GM12878 (cell line): Measurements from ENCODE around the gene ADAMTS3. TPM values are rescaled to one million over a fixed set of nuclear protein-coding genes. Genes with fewer than 3 reads are reported as not detected.

Source experiments
- ATAC-seq: fragments of 200-7000 bp; cut with Tn5 transposase; 3 replicates; pipeline ENCODE4 v1.9.1; 2020; ENCODE audit warnings: mild to moderate bottlenecking, moderate library complexity
- BruUV-seq: library from RNA; stranded (reverse); fragments of 400-500 nt; replicated peaks from 2 replicates; lab custom pipeline; 2021; lab: Mats Ljungman, UMichigan
- CTCF ChIA-PET: fragments of 300-600 bp; sonication (Branson Sonifier 250); formaldehyde crosslinking; extraction: SDS; loops from one replicate; lab custom pipeline; 2021; ENCODE audit warnings: inconsistent platforms; lab: Yijun Ruan, JAX
- POLR2A ChIA-PET: fragments of 350-600 bp; formaldehyde crosslinking; extraction: SDS; loops from one replicate; lab custom pipeline; 2021; ENCODE audit warnings: inconsistent platforms; lab: Charles Lee
- RAD21 ChIA-PET: fragments of 300-600 bp; sonication (Branson Sonifier 250); formaldehyde crosslinking; loops from one replicate; lab custom pipeline; 2023; ENCODE audit warnings: antibody characterized with exemption; ENCODE audit not compliant: unreplicated experiment; lab: Charles Lee
- SMC1A ChIA-PET: fragments of 300-600 bp; sonication (Branson Sonifier 250); formaldehyde crosslinking; loops from one replicate; lab custom pipeline; 2023; ENCODE audit not compliant: unreplicated experiment, uncharacterized antibody; lab: Charles Lee
- DNase-seq: peaks from one replicate; pipeline ENCODE4 v3.0.0-alpha.2; 2011; ENCODE audit warnings: low read depth, low spot score
- FAIRE-seq: peaks from 3 replicates; lab custom pipeline; 2011; peaks lifted over from hg19 to GRCh38; lab: Jason Lieb, UNC
- H2AFZ ChIP-seq: 2 replicates; pipeline ENCODE4 v1.6.0; 2011; ENCODE audit warnings: low read depth, low read length, control low read depth; ENCODE audit not compliant: control insufficient read depth
- H3K27ac ChIP-seq: 2 replicates; pipeline ENCODE4 v1.5.1; 2011; ENCODE audit warnings: control low read depth; ENCODE audit not compliant: control insufficient read depth, insufficient read depth
- H3K27me3 ChIP-seq, 2 experiments: replicated peaks in 1 of 2; 2 replicates each; pipeline versions ENCODE4 v1.6.0 to v1.6.1; 2011; ENCODE audit warnings: low read length in 1 of 2; ENCODE audit not compliant: control insufficient read depth in 2 of 2, insufficient read depth in 2 of 2
- H3K36me3 ChIP-seq, 2 experiments: 2 replicates each; pipeline ENCODE4 v1.5.1; 2011; ENCODE audit warnings: low read length in 1 of 2; ENCODE audit not compliant: control insufficient read depth in 2 of 2, insufficient read depth in 2 of 2
- H3K4me1 ChIP-seq: 2 replicates; pipeline ENCODE4 v1.6.1; 2011; ENCODE audit warnings: mild to moderate bottlenecking, low read length, moderate library complexity, mixed read lengths; ENCODE audit not compliant: control insufficient read depth, insufficient read depth
- H3K4me2 ChIP-seq: 2 replicates; pipeline ENCODE4 v1.6.0; 2011; ENCODE audit warnings: control low read depth; ENCODE audit not compliant: control insufficient read depth, insufficient read depth
- H3K4me3 ChIP-seq: fragments of 200-600 bp; sonication (generic); 2 replicates; pipeline ENCODE4 v1.5.1; 2016
- H3K79me2 ChIP-seq: 2 replicates; pipeline ENCODE4 v1.6.0; 2011; ENCODE audit warnings: low read length; ENCODE audit not compliant: control insufficient read depth, insufficient read depth
- H3K9ac ChIP-seq: 2 replicates; pipeline ENCODE4 v1.8.0; 2011; ENCODE audit warnings: low read length, control low read depth, mixed read lengths; ENCODE audit not compliant: control insufficient read depth, insufficient read depth
- H3K9me3 ChIP-seq: replicated peaks from 3 replicates; pipeline ENCODE4 v1.5.1; 2011; ENCODE audit warnings: mild to moderate bottlenecking, low read length; ENCODE audit not compliant: control insufficient read depth, insufficient read depth
- H4K20me1 ChIP-seq: 2 replicates; pipeline ENCODE4 v1.6.0; 2011; ENCODE audit not compliant: control insufficient read depth, insufficient read depth
- ATF2 ChIP-seq: IDR thresholded peaks from 2 replicates; pipeline ENCODE4 v1.6.1; 2012; ENCODE audit warnings: low read length, inconsistent platforms
- EP300 ChIP-seq, 2 experiments: fragments of 150-350 bp in 1 of 2; IDR thresholded peaks; 2 replicates each; pipeline ENCODE4 v1.6.1; 2011 to 2012; ENCODE audit warnings: low read depth in 2 of 2, low read length in 2 of 2, borderline replicate concordance in 1 of 2, improper control_type of control experiment in 1 of 2, inconsistent platforms in 1 of 2; ENCODE audit not compliant: control insufficient read depth in 1 of 2
- ETV6 ChIP-seq, 2 experiments: fragments of 450-650 bp in 1 of 2; IDR thresholded peaks in 1 of 2; conservative IDR thresholded peaks in 1 of 2; 2 replicates each; pipeline ENCODE4 v1.6.1; 2014; ENCODE audit warnings: antibody characterized with exemption in 1 of 2, borderline replicate concordance in 1 of 2, low read depth in 1 of 2, mild to moderate bottlenecking in 1 of 2, moderate library complexity in 1 of 2
- FOS ChIP-seq: IDR thresholded peaks from 3 replicates; pipeline ENCODE4 v1.6.1; 2011; ENCODE audit warnings: borderline replicate concordance; ENCODE audit not compliant: insufficient read length; ENCODE audit errors: extremely low read depth
- IKZF1 ChIP-seq: fragments of 450-650 bp; conservative IDR thresholded peaks from 2 replicates; pipeline ENCODE4 v1.6.1; 2017; ENCODE audit warnings: antibody characterized with exemption, mild to moderate bottlenecking
- KAT2A ChIP-seq: conservative IDR thresholded peaks from 2 replicates; pipeline ENCODE4 v1.6.1; 2011; ENCODE audit warnings: low read depth, low read length; ENCODE audit not compliant: control insufficient read depth
- KDM1A ChIP-seq: fragments of 200-600 bp; sonication (generic); IDR thresholded peaks from 2 replicates; pipeline ENCODE4 v1.6.1; 2016; ENCODE audit warnings: borderline replicate concordance
- NKRF ChIP-seq: fragments of 450-650 bp; conservative IDR thresholded peaks from 2 replicates; pipeline ENCODE4 v1.6.1; 2017; ENCODE audit warnings: mild to moderate bottlenecking, moderate library complexity
- SRF ChIP-seq, 2 experiments: IDR thresholded peaks; 2 replicates each; pipeline ENCODE4 v1.6.1; 2011; ENCODE audit warnings: low read depth in 2 of 2, low read length in 2 of 2, mild to moderate bottlenecking in 1 of 2, moderate library complexity in 1 of 2
- TAF1 ChIP-seq: IDR thresholded peaks from 2 replicates; pipeline ENCODE4 v1.6.1; 2011; ENCODE audit warnings: mild to moderate bottlenecking, low read depth, low read length, borderline replicate concordance
- TCF12 ChIP-seq: IDR thresholded peaks from 2 replicates; pipeline ENCODE4 v1.6.1; 2011; ENCODE audit warnings: low read depth, mild to moderate bottlenecking, low read length
- WGBS: methylation state at CpG from one replicate; pipeline ENCODE4 v1.1.6; 2016; ENCODE audit warnings: low lambda C conversion rate; ENCODE audit not compliant: insufficient replicate concordance, insufficient coverage; ENCODE audit errors: missing lambda C conversion rate; 5-methylcytosine and 5-hydroxymethylcytosine counted together
- in situ Hi-C: fragments of 300-500 bp; cut with MboI; formaldehyde crosslinking; loops from 9 replicates; pipeline ENCODE4 v1.14.3; 2018; ENCODE audit warnings: mixed read lengths
- intact Hi-C: fragments of 100-400 bp; cut with micrococcal nuclease; formaldehyde crosslinking; loops from one replicate; pipeline ENCODE4 v1.14.2; 2022; ENCODE audit not compliant: unreplicated experiment
- polyA plus RNA-seq, 11 experiments: library from polyadenylated mRNA; depleted of rRNA in 4 of 11; unstranded in 6 of 11; stranded (reverse) in 5 of 11; fragments of >200 nt; fragmentation: Nextera tagmentation in 4 of 11; fragmentation: Illumina TruSeq in 1 of 11; extraction: Ambion mirVana in 4 of 11; extraction: Trizol in 1 of 11; gene quantifications; 1 replicate in 1 of 11; 2 replicates in 10 of 11; pipeline versions ENCODE4 v1.2.1 to v1.2.3, GENCODE V29; 2011 to 2016; ENCODE audit warnings: inconsistent platforms in 2 of 11, missing spikeins in 2 of 11, low read depth in 1 of 11
- total RNA-seq, 4 experiments: library from RNA; depleted of rRNA in 3 of 4; stranded (reverse); fragments of >200 nt in 3 of 4; fragmentation: Illumina TruSeq in 1 of 4; extraction: Trizol in 1 of 4; gene quantifications; 2 replicates each; pipeline versions ENCODE4 v1.2.1 to v1.2.3, GENCODE V29; 2013 to 2021

The ADAMTS3 gene
- total and polyA plus RNA-seq, 10 of the 15 experiments (the other 5 are each of a cell fraction or from before 2014, with no cell fraction given) = under 0.01 to 0.07 (median 0.02) TPM; not detected in 6

GRCh38 chr4:72489267-72489666 lies 79.8 kb downstream of the ADAMTS3 start:
- CTCF ChIA-PET = no interaction called here
- in situ Hi-C loops = no loop called here

More at GRCh38 chr4:72489267-72489666, 79.8 kb downstream of the ADAMTS3 start:
- no peaks in the 10 kb centered on the region for H3K4me1 ChIP-seq
- H3K27ac ChIP-seq = no peak overlapping the region
- SMC1A ChIA-PET = no interaction called here
- H3K36me3 ChIP-seq = no peaks in the 10 kb centered on the region
- 5% methylated on average over 4 of the region's 4 CpGs for WGBS
- POLR2A ChIA-PET = no interaction called here
- H3K9ac ChIP-seq = no peak overlapping the region
- no peaks in the 10 kb centered on the region for H3K9me3 ChIP-seq
- H4K20me1 ChIP-seq = no peaks in the 10 kb centered on the region
- BruUV-seq = no TSS peak
- DNase-seq (no peak), ATAC-seq (no peak), FAIRE-seq (no peak)
- intact Hi-C loops = no loop called here
- no peaks in the 10 kb centered on the region for H3K27me3 ChIP-seq
- H2AFZ ChIP-seq = no peak overlapping the region
- H3K79me2 ChIP-seq = no peaks in the 10 kb centered on the region
- no peak overlapping the region for H3K4me3 ChIP-seq
- H3K4me2 ChIP-seq = no peak overlapping the region
- no peak for TF ChIP-seq TAF1
- TF ChIP-seq EP300 (IDR thresholded peaks at IDR 0.05; ENCODE audit: borderline replicate concordance in 1 of 2, control insufficient read depth in 1 of 2, low read depth in 2 of 2, low read length in 2 of 2) = no peak
- TF ChIP-seq IKZF1 = no peak
- no peak for TF ChIP-seq KAT2A
- TF ChIP-seq NKRF = no peak
- TF ChIP-seq KDM1A = no peak
- no peak for TF ChIP-seq SRF (IDR thresholded peaks at IDR 0.05; ENCODE audit: low read depth in 2 of 2, low read length in 2 of 2)
- no peak for TF ChIP-seq TCF12
- no peak for TF ChIP-seq ATF2
- no peak for TF ChIP-seq FOS
- no peak for TF ChIP-seq ETV6 (conservative IDR thresholded peaks at IDR 0.05 in 1 of 2, IDR thresholded peaks at IDR 0.05 in 1 of 2; ENCODE audit: borderline replicate concordance in 1 of 2, low read depth in 1 of 2)
- RAD21 ChIA-PET = no interaction called here
